Gastrocnemius medialis (tissue), 4 donors: ENCODE results near the gene WDFY2. TPM values are rescaled to one million over a fixed set of nuclear protein-coding genes. Genes with fewer than 3 reads are reported as not detected.

Experiments used
- ATAC-seq, 2 donors: fragments of 150-250 bp; one replicate each; pipeline ENCODE4 v1.9.1; 2016
- DNase-seq, 2 donors: peaks; one replicate each; pipeline ENCODE4 v3.0.0-alpha.2; 2019
- H3K27ac ChIP-seq, 4 donors: fragments of 200-600 bp; sonication (generic); 1 replicate in 1 of 4; 2 replicates in 3 of 4; pipeline ENCODE4 v1.5.1; 2016 to 2018; ENCODE audit warnings: mild to moderate bottlenecking in 2 of 4, moderate library complexity in 1 of 4
- H3K27me3 ChIP-seq, 3 donors: fragments of 200-600 bp; sonication (generic) in 2 of 3; 1 replicate in 1 of 3; 2 replicates in 2 of 3; pipeline versions ENCODE4 v1.5.1 to v1.6.0; 2016 to 2019; ENCODE audit warnings: mild to moderate bottlenecking in 1 of 3, moderate library complexity in 1 of 3
- H3K36me3 ChIP-seq, 2 donors: fragments of 200-600 bp; sonication (generic) in 1 of 2; one replicate each; pipeline ENCODE4 v1.5.1; 2017 to 2018
- H3K4me1 ChIP-seq, 2 donors: fragments of 200-600 bp; sonication (generic) in 1 of 2; one replicate each; pipeline ENCODE4 v1.5.1; 2016 to 2017; ENCODE audit warnings: mild to moderate bottlenecking in 2 of 2
- H3K4me3 ChIP-seq, 4 donors: fragments of 200-600 bp; sonication (generic) in 3 of 4; 1 replicate in 1 of 4; 2 replicates in 3 of 4; pipeline ENCODE4 v1.5.1; 2016 to 2019; ENCODE audit warnings: mild to moderate bottlenecking in 2 of 4
- H3K9me3 ChIP-seq, 3 donors: fragments of 200-600 bp; sonication (generic) in 2 of 3; 1 replicate in 1 of 3; 2 replicates in 2 of 3; pipeline ENCODE4 v1.5.1; 2016 to 2019
- CTCF ChIP-seq, 5 experiments: fragments of 450-650 bp in 3 of 5; fragments of 200-600 bp in 2 of 5; sonication (generic) in 2 of 5; IDR thresholded peaks in 4 of 5; conservative IDR thresholded peaks in 1 of 5; 1 replicate in 4 of 5; 2 replicates in 1 of 5; pipeline ENCODE4 v1.5.1; 2016 to 2019; ENCODE audit warnings: antibody characterized with exemption in 5 of 5, mild to moderate bottlenecking in 3 of 5, moderate library complexity in 3 of 5
- POLR2A ChIP-seq, 2 donors: fragments of 450-650 bp; IDR thresholded peaks; one replicate each; pipeline ENCODE4 v1.6.1; 2017; ENCODE audit warnings: antibody characterized with exemption in 2 of 2, mild to moderate bottlenecking in 2 of 2, moderate library complexity in 2 of 2
- in situ Hi-C, 4 donors: fragments of 200-750 bp; cut with MboI; loops; one replicate each; pipeline versions ENCODE4 v1.15.0 to v1.8.0; 2017; ENCODE audit warnings: low sequenced_read_pairs in 4 of 4
- intact Hi-C: fragments of 100-400 bp; cut with DNase I; formaldehyde crosslinking; loops from one replicate; pipeline ENCODE4 v1.15.1; 2023; ENCODE audit warnings: low total_unique reads
- total RNA-seq, 4 donors: library from RNA; depleted of rRNA; stranded (reverse); fragments of >200 nt; gene quantifications; one replicate each; pipeline versions ENCODE4 v1.1.0 to v1.2.3, GENCODE V29; 2016

Gene WDFY2
- total RNA-seq, 4 donors from 2014 or later: 0.98 to 2.8 (median 1.7) TPM

DNA sequence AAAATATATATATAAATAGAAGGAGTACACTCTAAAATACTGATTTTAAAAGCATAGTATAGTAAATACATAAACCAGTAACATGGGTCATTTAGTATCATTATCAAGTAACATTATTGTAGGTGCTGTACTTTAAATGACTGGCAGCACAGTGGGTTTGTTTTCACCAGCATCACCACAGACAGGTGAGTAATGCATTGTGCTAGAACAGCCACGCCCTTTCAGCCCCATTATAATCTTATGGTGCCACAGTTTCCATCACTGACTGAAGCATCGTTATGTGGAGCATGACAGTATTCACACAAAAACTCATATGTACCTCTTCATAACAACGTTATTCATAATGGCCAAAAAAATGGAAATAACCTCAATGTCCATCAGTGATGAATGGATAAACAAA lies 131.4 kb downstream of the WDFY2 start:
- H3K4me1 ChIP-seq: no peaks in the 10 kb centered on the region
- no peaks in the 10 kb centered on the region for H3K27me3 ChIP-seq
- H3K36me3 ChIP-seq: no peaks in the 10 kb centered on the region
- intact Hi-C loops (no loop called here), in situ Hi-C loops (no loop called here)
- TF ChIP-seq POLR2A (IDR thresholded peaks at IDR 0.05) (no peak), CTCF (IDR thresholded peaks at IDR 0.05 in 4 of 5, conservative IDR thresholded peaks at IDR 0.05 in 1 of 5) (no peak)
- no peaks in the 10 kb centered on the region for H3K9me3 ChIP-seq
- no peak overlapping the region for H3K27ac ChIP-seq
- no peak overlapping the region for H3K4me3 ChIP-seq
- no peak for ATAC-seq
- DNase-seq: no peak

GRCh38 chr13:51717786-51718398 lies 133.6 kb downstream of the WDFY2 start:
- in situ Hi-C loops (no loop called here), intact Hi-C loops (no loop called here)
- Histone ChIP-seq H3K4me3 (no peak overlapping the region), H3K27me3 (no peaks in the 10 kb centered on the region), H3K4me1 (peaks cover 0 to 11% of the 10 kb centered on the region in 2 donors), H3K36me3 (no peaks in the 10 kb centered on the region), H3K9me3 (no peaks in the 10 kb centered on the region), H3K27ac (no peak overlapping the region)
- no peak for ATAC-seq
- no peak for DNase-seq
- TF ChIP-seq POLR2A (IDR thresholded peaks at IDR 0.05) (no peak), CTCF (IDR thresholded peaks at IDR 0.05 in 4 of 5, conservative IDR thresholded peaks at IDR 0.05 in 1 of 5) (no peak)

- intact Hi-C loops (no loop called here), in situ Hi-C loops (no loop called here)
- ATAC-seq: no peak
- no peaks in the 10 kb centered on the region for H3K27me3 ChIP-seq
- H3K4me3 ChIP-seq: no peak overlapping the region
- H3K27ac ChIP-seq: no peak overlapping the region
- no peak for DNase-seq
- H3K9me3 ChIP-seq: no peaks in the 10 kb centered on the region
- no peaks in the 10 kb centered on the region for H3K36me3 ChIP-seq
- no peak for TF ChIP-seq CTCF (IDR thresholded peaks at IDR 0.05 in 4 of 5, conservative IDR thresholded peaks at IDR 0.05 in 1 of 5)
- TF ChIP-seq POLR2A (IDR thresholded peaks at IDR 0.05): no peak
- peaks cover 0 to 16% of the 10 kb centered on the region in 2 donors for H3K4me1 ChIP-seq
Measured at GRCh38 chr13:51719394-51719793, 135.1 kb downstream of the WDFY2 start.

GRCh38 chr13:51721496-51721895 lies 137.2 kb downstream of the WDFY2 start:
- Histone ChIP-seq H3K4me3 (no peak overlapping the region), H3K27me3 (no peaks in the 10 kb centered on the region), H3K4me1 (peaks cover 0 to 16% of the 10 kb centered on the region in 2 donors), H3K9me3 (no peaks in the 10 kb centered on the region), H3K36me3 (no peaks in the 10 kb centered on the region), H3K27ac (peak overlapping the region in 2 of 4 donors; percentile 5 to 19)
- peak in 1 of 2 donors; percentile 37 for DNase-seq
- peak; percentile 63 to 77 for ATAC-seq
- intact Hi-C loops: loop anchor here (5.0 kb wide), 1 partner anchor 269 kb away; the partner anchor contains the start of gene INTS6
- in situ Hi-C loops: no loop called here
- TF ChIP-seq POLR2A (IDR thresholded peaks at IDR 0.05) (no peak), CTCF (IDR thresholded peaks at IDR 0.05 in 4 of 5, conservative IDR thresholded peaks at IDR 0.05 in 1 of 5) (no peak)

DNA sequence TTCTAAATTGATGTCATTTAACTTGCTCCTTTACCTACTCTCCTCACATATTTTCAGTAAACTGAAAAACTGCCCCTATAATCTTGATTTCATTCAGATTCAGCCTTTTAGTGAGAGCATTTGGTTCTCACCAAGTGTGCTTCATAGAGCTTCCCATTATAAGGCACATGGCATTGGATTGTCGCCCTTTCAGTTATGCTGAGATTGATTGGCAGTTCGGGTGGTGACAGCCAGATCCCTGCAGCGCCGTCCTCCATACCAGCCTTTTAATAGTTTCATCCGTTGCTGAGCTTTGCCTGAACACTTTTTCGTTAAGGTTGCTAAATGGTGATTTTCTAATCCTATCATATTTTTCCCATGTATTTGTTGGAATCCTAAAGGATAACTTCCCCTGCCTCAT lies 139.3 kb downstream of the WDFY2 start:
- H3K4me3 ChIP-seq: no peak overlapping the region
- ATAC-seq (no peak), DNase-seq (no peak)
- in situ Hi-C loops (no loop called here), intact Hi-C loops (loop anchor here (5.0 kb wide), 1 partner anchor 271 kb away; the partner anchor contains the start of gene INTS6)
- H3K36me3 ChIP-seq: no peaks in the 10 kb centered on the region
- no peaks in the 10 kb centered on the region for H3K27me3 ChIP-seq
- no peak for TF ChIP-seq POLR2A (IDR thresholded peaks at IDR 0.05)
- H3K27ac ChIP-seq: no peak overlapping the region
- no peaks in the 10 kb centered on the region for H3K9me3 ChIP-seq
- peaks cover 0 to 16% of the 10 kb centered on the region in 2 donors for H3K4me1 ChIP-seq
